HG03103 (cell line): Measurements from ENCODE around the gene CBR1.
"Not testable (repeated sequence)": the region's sequence is repeated elsewhere in the genome, so short reads cannot be mapped to it uniquely, and the experiment has no call there.

ENCODE experiments used
- ATAC-seq: cut with Tn5 transposase; IDR thresholded peaks from one replicate; pipeline ENCODE4 v1.9.1; 2021; ENCODE audit warnings: low read depth; ENCODE audit not compliant: unreplicated experiment

The CBR1 gene

DNA sequence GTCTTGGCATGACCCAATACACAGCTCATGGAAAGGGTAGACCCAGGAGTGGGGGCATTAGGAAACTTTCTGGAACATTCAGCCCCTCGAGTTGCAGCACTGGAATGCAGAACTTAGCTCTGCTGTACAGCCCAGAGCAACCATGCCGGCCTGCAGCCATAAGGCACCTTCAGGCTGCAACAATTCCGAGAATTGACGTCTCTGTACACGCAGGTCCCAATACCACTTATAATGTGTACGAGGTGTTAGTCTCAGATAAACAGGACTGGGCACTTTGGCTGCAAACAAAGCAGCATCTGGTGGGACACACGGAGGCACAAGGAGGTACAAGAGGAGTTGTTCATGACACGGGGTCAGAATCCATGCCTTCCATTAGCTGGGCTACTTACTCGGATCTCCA, 7.9 kb downstream of the CBR1 start:
- no peak for ATAC-seq

- no peak for ATAC-seq
These were observed 9.3 kb downstream of the CBR1 start for GRCh38 chr21:36079010-36079649.

GRCh38 chr21:36079671-36080070, 9.8 kb downstream of the CBR1 start:
- no peak for ATAC-seq

DNA sequence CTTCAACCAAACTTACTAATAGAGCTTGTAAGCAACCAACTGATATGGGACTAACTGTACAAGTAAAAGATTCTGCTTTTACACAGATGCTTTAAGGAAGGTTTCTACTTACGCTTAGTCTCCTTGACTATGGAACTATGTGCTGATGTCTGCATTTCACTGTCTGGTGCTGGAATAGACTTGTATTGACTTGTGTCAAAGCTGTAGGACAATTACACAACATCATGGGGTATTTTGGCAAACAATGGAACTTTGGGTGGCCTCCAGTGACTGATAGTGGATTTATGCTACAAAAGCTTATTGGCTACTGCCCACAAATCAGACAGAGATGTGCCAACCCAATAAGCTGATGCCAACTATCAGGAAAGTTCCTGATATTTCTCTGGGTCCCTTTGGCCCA, 10.6 kb downstream of the CBR1 start:
- ATAC-seq = no peak

DNA sequence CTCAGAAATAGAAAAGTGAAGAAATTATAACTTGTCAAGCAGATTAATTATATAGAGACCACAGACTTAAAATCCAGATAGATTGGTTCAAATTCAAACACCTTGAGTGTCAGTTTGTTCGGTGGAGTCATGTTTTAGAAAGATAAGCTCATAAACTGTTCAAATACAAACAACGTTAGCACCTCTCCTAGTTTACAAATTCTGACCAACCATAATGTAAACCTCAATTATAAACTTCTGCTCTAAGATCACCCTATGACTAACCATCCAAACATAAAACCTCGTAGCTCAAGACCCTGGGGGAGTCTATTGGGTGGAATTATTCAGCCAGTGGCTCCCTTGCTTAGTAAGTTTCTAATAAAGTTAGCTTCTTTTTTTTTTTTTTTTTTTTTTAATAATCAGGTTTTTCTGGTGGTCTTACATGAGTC, 12.4 kb downstream of the CBR1 start:
- ATAC-seq = no peak

DNA sequence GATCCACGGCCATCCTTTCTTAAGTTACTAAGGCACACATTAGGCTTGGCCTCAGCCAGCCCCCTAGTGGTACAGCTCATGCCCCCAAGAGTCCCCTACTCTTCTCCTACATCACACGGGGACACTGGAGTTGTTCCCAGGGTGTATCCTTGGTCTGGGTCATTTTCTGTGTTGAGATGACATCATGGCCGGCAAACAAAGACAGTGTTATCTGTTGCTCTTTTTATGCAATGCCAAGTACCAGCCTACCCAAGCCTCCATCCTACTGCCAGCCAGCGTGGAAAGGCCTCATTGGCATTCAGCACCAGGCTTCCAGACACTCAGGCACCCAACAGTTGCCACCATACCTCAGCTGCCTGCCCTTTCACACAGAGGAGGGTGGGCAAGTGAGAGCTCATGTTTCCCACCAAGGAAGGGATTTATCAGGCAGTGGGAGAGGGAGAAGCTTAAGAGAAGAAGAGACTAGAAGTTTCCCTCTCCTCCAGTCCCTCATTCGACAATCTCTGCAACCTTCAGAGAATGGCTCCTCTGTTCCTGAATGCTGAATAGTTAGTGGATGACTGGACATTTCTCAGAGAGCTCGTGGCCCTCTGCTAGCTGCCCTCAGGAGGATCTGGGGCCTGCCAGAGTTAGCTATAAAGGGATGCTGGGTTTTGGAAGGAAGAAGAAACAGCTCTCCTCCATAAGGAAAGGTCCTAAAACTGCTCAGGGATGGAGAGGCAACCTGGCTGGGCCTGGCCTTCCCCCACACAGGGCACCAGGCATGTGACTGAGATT, 17.7 kb downstream of the CBR1 start:
- no peak for ATAC-seq

DNA sequence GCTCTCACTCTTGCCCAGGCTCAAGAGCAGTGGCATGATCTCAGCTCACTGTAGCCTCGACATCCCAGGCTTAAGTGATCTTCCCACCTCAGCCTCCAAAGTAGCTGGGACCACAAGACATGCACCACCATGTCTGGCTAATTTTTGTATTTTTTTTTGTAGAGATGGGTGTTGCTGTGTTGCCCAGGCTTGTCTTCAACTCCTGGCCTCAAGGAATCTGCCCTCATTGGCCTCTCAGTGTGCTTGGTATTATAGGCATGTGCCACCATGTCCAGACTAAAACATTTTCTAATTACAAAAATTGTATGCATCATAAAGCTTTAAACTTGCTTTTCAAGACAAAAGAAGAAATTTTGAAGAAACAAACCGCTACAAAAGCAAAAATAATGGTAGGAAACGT, 20.1 kb downstream of the CBR1 start:
- no peak for ATAC-seq

- no peak for ATAC-seq
These were observed 22.9 kb downstream of the CBR1 start for GRCh38 chr21:36092681-36093080.

DNA sequence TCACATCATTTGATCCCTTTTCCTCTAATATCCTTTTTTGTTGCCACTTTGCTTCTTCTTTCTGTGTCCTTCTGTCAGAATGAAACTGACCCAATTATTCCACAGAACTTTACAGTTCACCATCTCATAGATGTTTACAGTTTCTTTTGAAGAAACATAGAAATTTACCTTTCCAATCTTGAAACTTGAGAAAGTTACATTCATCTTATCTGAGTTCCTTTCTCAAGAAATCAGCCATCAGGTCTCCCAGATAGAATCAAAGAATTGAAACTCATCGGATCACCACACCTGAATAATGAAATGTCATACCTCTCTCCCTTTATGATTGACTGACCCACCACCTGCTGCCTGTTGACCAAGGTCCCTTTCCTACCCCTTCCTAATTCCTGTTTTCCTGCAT, 23.7 kb downstream of the CBR1 start:
- no peak for ATAC-seq

DNA sequence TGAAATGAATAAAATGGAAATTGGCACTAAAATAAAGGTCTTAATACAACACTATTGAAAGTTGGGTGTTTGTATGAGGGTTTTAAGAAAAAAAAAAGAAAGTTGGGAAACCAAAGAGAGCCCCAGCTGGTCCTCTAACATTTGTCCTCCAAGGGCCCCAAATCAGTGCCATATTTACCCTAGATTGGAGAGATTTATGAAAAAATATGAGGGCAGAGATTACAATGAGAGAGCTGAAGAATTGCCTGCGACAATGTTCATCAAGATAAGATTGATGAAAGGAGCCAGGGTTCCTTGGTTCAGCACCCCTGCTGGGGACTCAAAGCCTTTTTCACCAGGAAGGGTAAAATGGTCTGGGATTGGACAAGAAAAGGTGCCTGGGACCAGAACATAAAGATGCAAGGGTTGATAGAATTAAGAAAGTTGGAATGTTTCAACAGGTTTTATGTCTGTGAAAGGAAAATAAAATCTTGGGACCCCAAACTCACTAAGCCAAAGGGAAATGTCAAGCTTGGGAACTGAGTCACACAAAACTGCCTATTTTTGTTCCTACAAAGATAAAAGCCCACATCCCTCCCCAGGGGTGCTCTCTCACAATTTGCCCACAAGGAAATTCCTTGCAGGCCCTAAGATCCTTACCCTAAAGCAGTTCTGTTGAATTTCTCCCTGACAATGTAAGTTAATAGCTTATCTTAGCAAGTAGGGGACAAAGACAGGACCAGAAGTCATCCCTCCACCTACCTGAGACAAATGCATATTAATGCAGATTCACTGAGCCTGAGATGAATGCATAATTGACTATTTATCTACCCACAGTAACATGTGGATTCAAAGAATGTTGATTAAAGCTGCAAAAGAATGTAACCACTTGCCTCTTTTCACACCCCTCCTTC, 26.8 kb downstream of the CBR1 start:
- ATAC-seq = no peak

- no peak for ATAC-seq
These were observed 27.8 kb downstream of the CBR1 start for GRCh38 chr21:36097427-36098181.

DNA sequence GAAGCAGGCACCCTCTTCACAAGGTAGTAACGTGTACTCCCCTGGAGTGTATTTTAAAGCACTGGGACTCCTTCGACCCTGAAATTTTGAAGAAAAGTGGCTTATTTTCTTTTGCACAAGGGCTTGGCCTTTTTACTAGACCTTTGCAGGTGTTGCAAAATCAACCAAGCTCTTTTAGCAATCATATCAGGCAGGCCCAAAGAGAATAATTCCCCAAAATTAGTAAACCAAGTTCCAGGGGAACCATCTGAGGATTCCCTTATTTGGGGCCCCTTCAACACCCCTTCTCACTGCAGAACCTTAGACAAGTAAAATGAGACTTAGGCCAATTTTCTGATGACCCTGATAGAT, 28.3 kb downstream of the CBR1 start:
- ATAC-seq = no peak

- ATAC-seq = no peak
These were observed 29.2 kb downstream of the CBR1 start for GRCh38 chr21:36099000-36099399.

- not testable (repeated sequence) for ATAC-seq
These were observed 29.9 kb downstream of the CBR1 start for GRCh38 chr21:36099695-36100211.

DNA sequence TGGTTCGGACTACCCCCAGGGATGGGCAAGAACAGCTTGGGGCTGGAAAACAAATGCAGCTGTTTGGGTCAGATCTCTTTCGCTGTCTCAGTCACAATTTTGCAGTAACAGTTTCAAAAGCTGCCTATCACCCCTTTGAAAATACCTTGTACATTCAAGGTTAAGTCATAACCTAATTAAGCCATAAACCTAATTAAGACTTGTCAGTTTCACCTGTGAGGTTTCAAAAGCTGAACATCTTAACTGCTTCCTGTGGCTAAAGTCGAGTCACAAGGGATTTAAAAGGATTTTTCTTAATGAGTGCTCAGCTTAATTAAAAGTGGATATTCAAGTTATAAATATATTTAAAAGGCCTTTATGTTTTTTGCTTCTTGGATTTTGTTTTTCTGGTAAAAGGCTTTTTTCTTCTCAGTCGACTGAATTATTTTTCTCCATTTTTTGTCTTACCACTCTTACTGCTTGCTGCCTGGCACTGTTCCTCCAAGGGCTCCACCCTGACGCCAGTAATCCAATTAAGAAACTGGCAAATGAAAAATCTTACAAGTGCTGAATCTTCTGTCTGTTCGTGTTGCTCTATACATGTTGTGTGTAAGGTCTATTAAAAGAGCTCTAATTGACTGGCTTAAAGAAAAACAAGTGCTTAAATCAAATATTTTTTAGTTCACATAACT, 31.3 kb downstream of the CBR1 start:
- ATAC-seq = no peak

DNA sequence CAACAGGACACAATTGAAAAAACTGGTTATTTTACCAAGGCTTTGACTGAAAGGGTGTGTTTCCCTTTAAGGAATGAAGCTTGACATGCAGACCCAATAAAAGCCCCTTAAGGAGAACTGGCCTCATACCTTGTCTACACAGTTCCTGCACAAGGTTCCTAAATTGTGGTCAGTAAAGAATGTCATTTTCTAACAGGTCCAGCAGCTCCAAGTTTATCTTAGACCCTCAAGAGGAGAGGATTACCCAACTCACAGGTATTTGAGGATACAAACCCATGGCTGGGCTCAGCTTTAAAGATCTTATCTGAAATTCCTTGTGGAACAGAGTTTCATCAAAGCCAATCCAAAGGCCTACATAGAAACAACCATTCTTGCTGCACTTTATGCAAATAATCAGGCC, 33.6 kb downstream of the CBR1 start:
- no peak for ATAC-seq

DNA sequence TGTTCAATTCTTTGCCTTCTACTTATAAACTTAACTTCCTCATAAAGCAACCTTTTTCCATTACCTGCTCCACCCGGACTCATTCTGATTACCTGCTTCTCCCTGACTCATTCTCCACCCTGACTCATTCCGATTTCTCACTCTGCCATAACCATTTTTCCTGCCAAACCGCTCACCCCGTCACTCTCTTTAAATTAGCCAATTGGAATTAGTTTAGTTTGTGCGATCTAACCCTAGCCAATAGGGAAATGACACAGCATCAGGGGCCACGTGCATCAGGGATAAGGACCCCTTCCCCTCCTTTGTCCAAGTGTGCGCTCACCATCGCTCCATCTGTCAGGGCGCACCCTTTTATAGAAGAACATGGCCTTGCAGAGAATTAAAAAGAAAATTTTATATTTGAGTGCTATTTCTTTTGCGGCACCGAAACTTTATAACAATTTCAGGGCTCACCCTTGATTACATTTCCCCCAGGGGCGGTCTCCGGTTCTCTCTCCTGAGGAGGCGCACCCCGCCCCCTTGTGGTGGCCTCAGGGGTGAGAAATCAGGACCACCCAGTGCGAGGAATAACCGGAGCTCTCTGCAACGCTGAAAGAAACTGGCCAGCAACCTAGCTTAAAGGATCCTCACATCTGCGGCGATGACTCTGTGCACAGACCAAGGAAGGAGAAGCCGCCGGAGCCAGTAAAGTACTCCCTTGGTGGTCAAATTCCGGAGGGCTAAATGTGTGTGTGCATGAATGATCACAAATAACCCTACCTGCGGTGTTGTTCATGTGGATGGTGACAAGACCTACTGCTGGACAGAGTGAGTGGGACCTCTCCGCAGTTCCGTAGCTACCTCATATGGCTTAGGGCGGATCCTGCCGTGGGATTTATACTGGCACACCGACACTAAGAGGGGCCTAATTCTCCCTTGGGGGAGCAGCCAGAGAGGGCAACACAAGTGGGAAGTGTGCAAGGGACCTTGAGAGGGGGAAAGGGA, 34.8 kb downstream of the CBR1 start:
- ATAC-seq = no peak

DNA sequence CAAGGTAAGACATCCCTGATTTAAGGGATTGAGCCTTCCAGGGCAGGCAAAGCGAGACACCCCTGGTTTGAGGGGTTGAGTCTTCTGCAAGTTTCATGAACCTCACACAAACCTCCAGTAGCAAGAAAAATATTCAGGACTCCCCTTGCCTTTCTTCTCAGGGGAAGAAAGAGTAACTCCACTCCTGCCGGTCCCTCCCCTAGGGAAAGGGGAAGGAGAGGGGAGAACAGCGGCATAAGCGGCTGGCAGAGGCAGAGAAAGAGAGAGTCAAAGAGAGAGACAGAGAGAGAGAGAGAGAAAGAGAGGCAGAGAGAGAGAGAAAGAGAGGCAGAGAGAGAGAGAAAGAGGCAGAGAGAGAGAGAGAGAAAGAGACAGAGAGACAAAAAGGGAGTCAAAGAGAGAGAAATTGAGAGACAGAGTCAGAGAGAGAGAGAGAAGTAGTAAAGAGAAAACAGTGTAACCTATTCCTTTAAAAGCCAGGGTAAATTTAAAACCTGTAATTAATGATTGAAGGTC, 35.6 kb downstream of the CBR1 start:
- no peak for ATAC-seq

GRCh38 chr21:36109868-36110267, 40.0 kb downstream of the CBR1 start:
- ATAC-seq = no peak
